ENCODE results near the gene SMIM26. TPM values are rescaled to one million over a fixed set of nuclear protein-coding genes. Genes with fewer than 3 reads are reported as not detected.

The SMIM26 gene
- total RNA-seq, 4 donors from 2014 or later, result 203 to 374 (median 286) TPM

GRCh38 chr20:18527339-18527738 lies 39.9 kb upstream of the SMIM26 start:
- in situ Hi-C loops (cut with MboI; ENCODE audit: low sequenced_read_pairs in 4 of 4), result no loop called here

GRCh38 chr20:18527836-18528235 lies 39.4 kb upstream of the SMIM26 start:
- TF ChIP-seq, protein P1, sequence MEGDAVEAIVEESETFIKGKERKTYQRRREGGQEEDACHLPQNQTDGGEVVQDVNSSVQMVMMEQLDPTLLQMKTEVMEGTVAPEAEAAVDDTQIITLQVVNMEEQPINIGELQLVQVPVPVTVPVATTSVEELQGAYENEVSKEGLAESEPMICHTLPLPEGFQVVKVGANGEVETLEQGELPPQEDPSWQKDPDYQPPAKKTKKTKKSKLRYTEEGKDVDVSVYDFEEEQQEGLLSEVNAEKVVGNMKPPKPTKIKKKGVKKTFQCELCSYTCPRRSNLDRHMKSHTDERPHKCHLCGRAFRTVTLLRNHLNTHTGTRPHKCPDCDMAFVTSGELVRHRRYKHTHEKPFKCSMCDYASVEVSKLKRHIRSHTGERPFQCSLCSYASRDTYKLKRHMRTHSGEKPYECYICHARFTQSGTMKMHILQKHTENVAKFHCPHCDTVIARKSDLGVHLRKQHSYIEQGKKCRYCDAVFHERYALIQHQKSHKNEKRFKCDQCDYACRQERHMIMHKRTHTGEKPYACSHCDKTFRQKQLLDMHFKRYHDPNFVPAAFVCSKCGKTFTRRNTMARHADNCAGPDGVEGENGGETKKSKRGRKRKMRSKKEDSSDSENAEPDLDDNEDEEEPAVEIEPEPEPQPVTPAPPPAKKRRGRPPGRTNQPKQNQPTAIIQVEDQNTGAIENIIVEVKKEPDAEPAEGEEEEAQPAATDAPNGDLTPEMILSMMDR (IDR thresholded peaks at IDR 0.05 in 4 of 5, conservative IDR thresholded peaks at IDR 0.05 in 1 of 5), result no peak
- TF ChIP-seq POLR2A (IDR thresholded peaks at IDR 0.05), result no peak
- H3K27ac ChIP-seq, result peak overlapping the region in 2 of 4 donors; percentile 40 to 63
- H3K36me3 ChIP-seq, result peaks cover 5 to 83% of the 10 kb centered on the region in 2 donors
- intact Hi-C loops (cut with DNase I; ENCODE audit: low total_unique reads), result no loop called here
- no peak overlapping the region for H3K4me3 ChIP-seq
- H3K4me1 ChIP-seq, result no peaks in the 10 kb centered on the region
- ATAC-seq (no peak), DNase-seq (no peak)
- in situ Hi-C loops (cut with MboI; ENCODE audit: low sequenced_read_pairs in 4 of 4), result no loop called here
- no peaks in the 10 kb centered on the region for H3K27me3 ChIP-seq
- no peaks in the 10 kb centered on the region for H3K9me3 ChIP-seq

More at GRCh38 chr20:18527339-18527738, 39.9 kb upstream of the SMIM26 start:
- Histone ChIP-seq H3K36me3 (peaks cover 5 to 78% of the 10 kb centered on the region in 2 donors), H3K4me1 (no peaks in the 10 kb centered on the region), H3K27ac (peak overlapping the region in 2 of 4 donors; percentile 40 to 63), H3K4me3 (no peak overlapping the region), H3K27me3 (no peaks in the 10 kb centered on the region), H3K9me3 (no peaks in the 10 kb centered on the region)
- ATAC-seq, result no peak
- intact Hi-C loops (cut with DNase I; ENCODE audit: low total_unique reads), result no loop called here
- TF ChIP-seq POLR2A (IDR thresholded peaks at IDR 0.05), result no peak
- TF ChIP-seq, protein P1 (IDR thresholded peaks at IDR 0.05 in 4 of 5, conservative IDR thresholded peaks at IDR 0.05 in 1 of 5), result no peak
- DNase-seq, result no peak

DNA sequence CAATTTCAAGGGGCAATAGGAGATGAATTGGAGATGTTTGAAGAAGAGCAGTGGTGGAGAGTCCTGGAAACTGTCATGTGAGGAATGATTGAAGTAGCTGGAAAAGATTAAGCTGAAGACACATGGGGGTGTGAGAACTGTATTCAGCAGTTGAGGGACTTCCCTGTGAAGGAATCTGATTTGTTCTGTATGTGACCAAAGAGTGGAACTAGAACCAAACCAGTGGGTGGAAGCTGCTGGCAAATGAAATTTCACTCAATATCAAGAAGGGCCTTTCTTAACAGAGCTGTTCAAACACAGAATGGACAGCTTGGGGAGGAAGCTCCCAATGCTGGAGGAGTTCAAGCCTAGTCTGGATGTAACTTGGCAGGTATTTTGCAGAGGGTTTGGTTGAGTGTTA lies 38.2 kb upstream of the SMIM26 start:
- no peak overlapping the region for H3K27ac ChIP-seq
- no peaks in the 10 kb centered on the region for H3K9me3 ChIP-seq
- H3K4me1 ChIP-seq, result no peaks in the 10 kb centered on the region
- no peaks in the 10 kb centered on the region for H3K27me3 ChIP-seq
- no peak overlapping the region for H3K4me3 ChIP-seq
- no peak for ATAC-seq
- no peak for DNase-seq
- in situ Hi-C loops (cut with MboI; ENCODE audit: low sequenced_read_pairs in 4 of 4), result no loop called here
- H3K36me3 ChIP-seq, result peaks cover 5 to 95% of the 10 kb centered on the region in 2 donors
- intact Hi-C loops (cut with DNase I; ENCODE audit: low total_unique reads), result no loop called here
- TF ChIP-seq POLR2A (IDR thresholded peaks at IDR 0.05), result no peak
- TF ChIP-seq, protein P1 (IDR thresholded peaks at IDR 0.05 in 4 of 5, conservative IDR thresholded peaks at IDR 0.05 in 1 of 5), result no peak

GRCh38 chr20:18532626-18533025 lies 34.6 kb upstream of the SMIM26 start:
- ATAC-seq, result no peak
- Histone ChIP-seq H3K27ac (no peak overlapping the region), H3K4me1 (no peaks in the 10 kb centered on the region), H3K36me3 (peaks cover 0 to 88% of the 10 kb centered on the region in 2 donors), H3K9me3 (no peaks in the 10 kb centered on the region), H3K4me3 (no peak overlapping the region), H3K27me3 (no peaks in the 10 kb centered on the region)
- no peak for TF ChIP-seq POLR2A (IDR thresholded peaks at IDR 0.05)
- TF ChIP-seq, protein P1 (IDR thresholded peaks at IDR 0.05 in 4 of 5, conservative IDR thresholded peaks at IDR 0.05 in 1 of 5), result no peak
- no peak for DNase-seq
- intact Hi-C loops (cut with DNase I; ENCODE audit: low total_unique reads) (no loop called here), in situ Hi-C loops (cut with MboI; ENCODE audit: low sequenced_read_pairs in 4 of 4) (no loop called here)

GRCh38 chr20:18533491-18533890 lies 33.7 kb upstream of the SMIM26 start:
- Histone ChIP-seq H3K4me3 (no peak overlapping the region), H3K27me3 (no peaks in the 10 kb centered on the region), H3K4me1 (no peaks in the 10 kb centered on the region), H3K9me3 (no peaks in the 10 kb centered on the region), H3K27ac (no peak overlapping the region), H3K36me3 (peaks cover 0 to 80% of the 10 kb centered on the region in 2 donors)
- no peak for TF ChIP-seq POLR2A (IDR thresholded peaks at IDR 0.05)
- TF ChIP-seq, protein P1 (IDR thresholded peaks at IDR 0.05 in 4 of 5, conservative IDR thresholded peaks at IDR 0.05 in 1 of 5), result no peak
- intact Hi-C loops (cut with DNase I; ENCODE audit: low total_unique reads), result no loop called here
- in situ Hi-C loops (cut with MboI; ENCODE audit: low sequenced_read_pairs in 4 of 4), result no loop called here
- no peak for DNase-seq
- no peak for ATAC-seq
